GM23248 (cell line): ENCODE data around the gene SEL1L.

Experiments
- EZH2 ChIP-seq: fragments of 200-600 bp; sonication (generic); IDR thresholded peaks from 2 replicates; pipeline ENCODE4 v1.6.1; 2018; ENCODE audit warnings: antibody characterized with exemption, mild to moderate bottlenecking; ENCODE audit not compliant: insufficient read depth, poor library complexity, severe bottlenecking
- EZH2phosphoT487 ChIP-seq: fragments of 200-600 bp; sonication (generic); IDR thresholded peaks from 2 replicates; pipeline ENCODE4 v1.6.1; 2018; ENCODE audit warnings: antibody characterized with exemption, moderate library complexity, mild to moderate bottlenecking, low read depth; ENCODE audit not compliant: insufficient read depth

DNA sequence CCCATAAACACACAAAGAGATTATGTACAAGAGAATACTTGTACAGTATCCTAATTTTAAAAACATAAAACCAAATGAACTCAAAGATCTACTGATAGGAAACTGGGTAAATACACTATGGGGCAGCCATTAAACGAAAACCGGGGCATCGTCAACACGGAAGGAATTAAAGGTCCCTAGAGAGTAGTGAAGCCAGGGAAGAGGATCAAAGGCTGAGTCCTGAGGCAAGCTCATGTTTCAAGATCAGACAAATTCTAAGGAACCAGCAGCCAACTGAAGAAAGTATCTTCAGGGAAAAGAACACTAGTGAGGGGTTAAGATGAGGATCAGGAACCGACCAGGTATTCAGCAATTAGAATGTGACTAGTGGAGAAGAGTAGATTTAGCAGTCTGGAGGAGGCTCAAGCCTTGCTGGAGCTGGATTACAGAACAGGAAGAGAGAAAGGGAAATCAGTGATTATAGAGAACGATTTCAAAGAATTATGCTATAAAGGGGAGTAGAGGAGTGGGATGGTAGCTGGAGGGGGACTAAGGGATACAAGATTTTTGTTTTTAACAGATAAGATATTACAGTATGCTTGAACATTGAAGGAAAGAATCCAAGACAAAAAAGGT is 23.7 kb downstream of the SEL1L start:
- TF ChIP-seq EZH2 (no peak), EZH2phosphoT487 (no peak)
